Gastroesophageal sphincter (tissue), 3 donors: ENCODE data around the gene PTPRN2.

Source experiments
- CTCF ChIP-seq, 4 experiments: fragments of 200-600 bp in 2 of 4; fragments of 450-650 bp in 2 of 4; sonication (generic) in 1 of 4; IDR thresholded peaks; one replicate each; pipeline ENCODE4 v1.5.1; 2017 to 2019; ENCODE audit warnings: antibody characterized with exemption in 4 of 4, mild to moderate bottlenecking in 2 of 4, moderate library complexity in 2 of 4
- EP300 ChIP-seq: sonication (generic); formaldehyde crosslinking; IDR thresholded peaks from one replicate; pipeline ENCODE4 v1.6.1; 2017; ENCODE audit warnings: antibody characterized with exemption, mild to moderate bottlenecking
- POLR2A ChIP-seq, 2 donors: fragments of 450-650 bp; IDR thresholded peaks; one replicate each; pipeline ENCODE4 v1.6.1; 2017; ENCODE audit warnings: antibody characterized with exemption in 2 of 2, mild to moderate bottlenecking in 2 of 2, moderate library complexity in 1 of 2
- POLR2AphosphoS5 ChIP-seq: sonication (generic); formaldehyde crosslinking; IDR thresholded peaks from one replicate; pipeline ENCODE4 v1.6.1; 2017; ENCODE audit warnings: antibody characterized with exemption

GRCh38 chr7:157876469-157877285 lies 710.9 kb downstream of the PTPRN2 start:
- TF ChIP-seq EP300 (no peak), CTCF (IDR thresholded peaks at IDR 0.05) (no peak), POLR2A (IDR thresholded peaks at IDR 0.05) (no peak), POLR2AphosphoS5 (no peak)
